ENCODE data around the gene USF2. TPM values are rescaled to one million over a fixed set of nuclear protein-coding genes. Genes with fewer than 3 reads are reported as not detected.

The USF2 gene
- total and polyA plus RNA-seq, 2 of the 8 experiments (the other 6 are each of a cell fraction or from before 2014, with no cell fraction given): 74.1 to 109 TPM

- no peak for TF ChIP-seq BRCA1 (IDR thresholded peaks at IDR 0.05; ENCODE audit: low read depth, low read length)
- TF ChIP-seq RNF2 (IDR thresholded peaks at IDR 0.05; ENCODE audit: borderline replicate concordance, low read depth, low read length, missing control alignments, poor library complexity, severe bottlenecking): no peak
- no peak for TF ChIP-seq SUZ12 (IDR thresholded peaks at IDR 0.05; ENCODE audit: low read length)
- TF ChIP-seq BCL11A (IDR thresholded peaks at IDR 0.05; ENCODE audit: low read depth in 2 of 2, low read length in 2 of 2): no peak
- TF ChIP-seq TEAD4 (IDR thresholded peaks at IDR 0.05; ENCODE audit: low read depth, low read length): no peak
- TF ChIP-seq SIRT6 (IDR thresholded peaks at IDR 0.05; ENCODE audit: low read length): no peak
- no peak for TF ChIP-seq BACH1 (IDR thresholded peaks at IDR 0.05; ENCODE audit: low read length)
- peak in 1 of 3 experiments; percentile 19; a peak in 1 of 4 replicates for TF ChIP-seq CTCF (IDR thresholded peaks at IDR 0.05; ENCODE audit: control extremely low read depth in 1 of 3, insufficient read depth in 1 of 3, low read depth in 1 of 3, low read length in 3 of 3)
- TF ChIP-seq TAF1 (IDR thresholded peaks at IDR 0.05; ENCODE audit: low read depth, low read length): peak; percentile 100
- TF ChIP-seq MAFK (IDR thresholded peaks at IDR 0.05; ENCODE audit: low read depth, low read length): no peak
- TF ChIP-seq EGR1 (IDR thresholded peaks at IDR 0.05; ENCODE audit: borderline replicate concordance, low read depth, low read length): no peak; the same call in 1 of the 2 replicates
- no peak for TF ChIP-seq RFX5 (IDR thresholded peaks at IDR 0.05; ENCODE audit: borderline replicate concordance, low read depth, low read length)
- no peak; the same call in 1 of the 2 replicates for TF ChIP-seq TCF12 (IDR thresholded peaks at IDR 0.05; ENCODE audit: low read depth, low read length)
- no peak for TF ChIP-seq ATF2 (IDR thresholded peaks at IDR 0.05; ENCODE audit: low read length)
- no peak for TF ChIP-seq POU5F1 (IDR thresholded peaks at IDR 0.05; ENCODE audit: low read depth, low read length)
- TF ChIP-seq KDM1A (IDR thresholded peaks at IDR 0.05; ENCODE audit: borderline replicate concordance, low read length): no peak
- no peak for TF ChIP-seq CEBPB (IDR thresholded peaks at IDR 0.05; ENCODE audit: low read depth, low read length)
- no peak for TF ChIP-seq FOSL1 (IDR thresholded peaks at IDR 0.05; ENCODE audit: insufficient read depth, low read depth, low read length)
- TF ChIP-seq POLR2AphosphoS5 (IDR thresholded peaks at IDR 0.05; ENCODE audit: low read depth, low read length): peak; percentile 96
- TF ChIP-seq TBP (IDR thresholded peaks at IDR 0.05; ENCODE audit: low read depth, low read length): peak; percentile 98
- peak; percentile 93; the same call in 1 of the 2 replicates for TF ChIP-seq CHD1 (IDR thresholded peaks at IDR 0.05; ENCODE audit: low read depth, low read length)
Measured at GRCh38 chr19:35248310-35249145, 20.2 kb upstream of the USF2 start, which contains the start of gene LSR (continued).

Measured in H1 (cell line).